ENCODE data around the gene APBA2. TPM values are rescaled to one million over a fixed set of nuclear protein-coding genes. Genes with fewer than 3 reads are reported as not detected.

The APBA2 gene
- total RNA-seq, 4 donors from 2014 or later: 2.3 to 15.0 (median 4.6) TPM; not detected in 1

DNA sequence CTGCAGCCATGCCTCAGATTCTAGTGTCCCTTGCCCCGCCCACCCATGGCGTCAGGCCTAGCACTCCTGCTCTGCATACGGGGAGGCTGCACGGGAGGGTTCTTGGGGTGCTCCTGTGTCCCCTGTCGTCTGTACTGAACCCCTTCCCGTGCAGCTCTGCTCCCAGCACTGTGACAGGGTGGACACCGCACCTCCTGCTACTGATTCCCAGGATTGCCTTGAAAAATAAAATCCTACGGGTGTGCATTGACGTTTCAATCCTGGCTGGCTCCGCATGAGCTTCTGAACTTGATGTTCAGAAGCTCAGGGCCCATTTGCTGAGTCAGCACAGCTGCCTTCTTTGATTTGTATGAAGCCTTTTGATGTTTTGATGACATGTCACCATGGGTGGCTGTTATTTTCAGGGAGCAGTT lies 176.4 kb downstream of the APBA2 start:
- no peak for TF ChIP-seq POLR2A (IDR thresholded peaks at IDR 0.05)
- TF ChIP-seq, protein P1, sequence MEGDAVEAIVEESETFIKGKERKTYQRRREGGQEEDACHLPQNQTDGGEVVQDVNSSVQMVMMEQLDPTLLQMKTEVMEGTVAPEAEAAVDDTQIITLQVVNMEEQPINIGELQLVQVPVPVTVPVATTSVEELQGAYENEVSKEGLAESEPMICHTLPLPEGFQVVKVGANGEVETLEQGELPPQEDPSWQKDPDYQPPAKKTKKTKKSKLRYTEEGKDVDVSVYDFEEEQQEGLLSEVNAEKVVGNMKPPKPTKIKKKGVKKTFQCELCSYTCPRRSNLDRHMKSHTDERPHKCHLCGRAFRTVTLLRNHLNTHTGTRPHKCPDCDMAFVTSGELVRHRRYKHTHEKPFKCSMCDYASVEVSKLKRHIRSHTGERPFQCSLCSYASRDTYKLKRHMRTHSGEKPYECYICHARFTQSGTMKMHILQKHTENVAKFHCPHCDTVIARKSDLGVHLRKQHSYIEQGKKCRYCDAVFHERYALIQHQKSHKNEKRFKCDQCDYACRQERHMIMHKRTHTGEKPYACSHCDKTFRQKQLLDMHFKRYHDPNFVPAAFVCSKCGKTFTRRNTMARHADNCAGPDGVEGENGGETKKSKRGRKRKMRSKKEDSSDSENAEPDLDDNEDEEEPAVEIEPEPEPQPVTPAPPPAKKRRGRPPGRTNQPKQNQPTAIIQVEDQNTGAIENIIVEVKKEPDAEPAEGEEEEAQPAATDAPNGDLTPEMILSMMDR (IDR thresholded peaks at IDR 0.05): no peak
- intact Hi-C loops (cut with DNase I; ENCODE audit: low total_unique reads): no loop called here
- no peak for DNase-seq

DNA sequence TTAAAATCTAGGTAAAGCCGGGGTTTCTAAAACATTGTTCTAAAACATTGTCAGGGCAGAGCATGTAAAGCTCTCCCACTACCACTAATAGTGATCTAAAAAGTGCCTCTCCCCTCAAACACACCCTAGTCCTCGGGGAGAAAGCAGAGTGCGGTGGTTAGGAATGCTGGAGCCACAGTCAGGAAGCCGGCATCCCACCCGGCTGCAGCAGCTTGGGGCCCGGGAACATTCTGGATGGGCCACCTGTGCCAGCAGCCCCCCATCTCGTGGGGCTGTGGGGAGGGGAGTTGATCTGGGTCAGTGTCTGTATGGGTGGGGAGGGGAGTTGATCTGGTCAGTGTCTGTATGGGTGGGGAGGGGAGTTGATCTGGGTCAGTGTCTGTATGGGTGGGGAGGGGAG lies 176.9 kb downstream of the APBA2 start:
- TF ChIP-seq, protein P1 (IDR thresholded peaks at IDR 0.05): no peak
- TF ChIP-seq POLR2A (IDR thresholded peaks at IDR 0.05): no peak
- Histone ChIP-seq H3K27me3 (no peaks in the 10 kb centered on the region), H3K4me3 (no peak overlapping the region), H3K4me1 (no peaks in the 10 kb centered on the region), H3K9me3 (no peaks in the 10 kb centered on the region), H3K27ac (no peak overlapping the region), H3K36me3 (no peaks in the 10 kb centered on the region)
- intact Hi-C loops (cut with DNase I; ENCODE audit: low total_unique reads): no loop called here
- no peak for DNase-seq

More for the DNA sequence above, 176.4 kb downstream of the APBA2 start:
- Histone ChIP-seq H3K36me3 (no peaks in the 10 kb centered on the region), H3K4me1 (no peaks in the 10 kb centered on the region), H3K4me3 (no peak overlapping the region), H3K9me3 (no peaks in the 10 kb centered on the region), H3K27ac (no peak overlapping the region), H3K27me3 (no peaks in the 10 kb centered on the region)

DNA sequence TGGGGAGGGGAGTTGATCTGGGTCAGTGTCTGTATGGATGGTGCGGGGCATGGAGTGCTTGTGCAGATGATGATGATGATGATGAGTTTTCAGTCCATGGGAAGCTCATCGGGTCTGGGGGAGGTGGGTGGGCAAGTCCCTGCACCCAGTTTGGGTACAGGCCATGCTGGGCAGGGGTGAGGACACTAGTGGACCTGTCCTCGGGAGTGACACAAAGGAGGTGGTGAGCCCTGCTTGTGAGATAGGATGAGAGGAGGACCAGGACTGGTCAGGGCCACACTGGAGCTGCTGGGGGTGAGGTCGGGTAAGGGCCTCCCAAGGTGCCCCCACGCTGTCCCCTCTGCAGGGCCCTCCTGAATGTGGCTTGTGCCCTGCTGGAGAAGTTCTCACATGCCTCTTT lies 177.9 kb downstream of the APBA2 start:
- TF ChIP-seq POLR2A (IDR thresholded peaks at IDR 0.05): no peak
- TF ChIP-seq, protein P1 (IDR thresholded peaks at IDR 0.05): no peak
- no peaks in the 10 kb centered on the region for H3K36me3 ChIP-seq
- no peak for DNase-seq

DNA sequence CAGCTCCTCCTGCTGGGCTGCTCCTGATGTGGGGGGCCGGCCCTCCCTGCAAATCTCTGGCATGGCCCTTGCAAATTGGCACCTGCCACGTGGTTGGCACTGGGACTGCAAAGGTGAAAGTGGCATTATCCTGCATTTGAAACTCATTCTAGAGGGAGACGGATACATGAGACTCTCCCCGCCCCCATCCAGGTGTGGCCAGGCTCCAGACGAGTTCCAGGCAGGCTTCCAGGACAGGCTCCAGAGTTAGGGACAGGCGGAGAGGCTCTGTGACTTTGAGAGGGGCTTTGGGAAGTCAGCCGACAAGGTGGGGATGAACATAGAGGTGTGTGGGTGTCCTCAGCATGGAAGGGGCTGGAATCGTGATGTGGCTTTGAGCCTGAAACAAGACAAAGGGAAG lies 178.5 kb downstream of the APBA2 start:
- DNase-seq: no peak
- Histone ChIP-seq H3K4me3 (no peak overlapping the region), H3K27ac (no peak overlapping the region), H3K4me1 (no peaks in the 10 kb centered on the region), H3K27me3 (no peaks in the 10 kb centered on the region), H3K9me3 (no peaks in the 10 kb centered on the region), H3K36me3 (no peaks in the 10 kb centered on the region)
- TF ChIP-seq POLR2A (IDR thresholded peaks at IDR 0.05): no peak
- TF ChIP-seq, protein P1 (IDR thresholded peaks at IDR 0.05): no peak
- intact Hi-C loops (cut with DNase I; ENCODE audit: low total_unique reads): no loop called here

More for the DNA sequence above, 177.9 kb downstream of the APBA2 start:
- intact Hi-C loops (cut with DNase I; ENCODE audit: low total_unique reads): no loop called here
- Histone ChIP-seq H3K4me1 (no peaks in the 10 kb centered on the region), H3K27me3 (no peaks in the 10 kb centered on the region), H3K27ac (no peak overlapping the region), H3K9me3 (no peaks in the 10 kb centered on the region), H3K4me3 (no peak overlapping the region)

DNA sequence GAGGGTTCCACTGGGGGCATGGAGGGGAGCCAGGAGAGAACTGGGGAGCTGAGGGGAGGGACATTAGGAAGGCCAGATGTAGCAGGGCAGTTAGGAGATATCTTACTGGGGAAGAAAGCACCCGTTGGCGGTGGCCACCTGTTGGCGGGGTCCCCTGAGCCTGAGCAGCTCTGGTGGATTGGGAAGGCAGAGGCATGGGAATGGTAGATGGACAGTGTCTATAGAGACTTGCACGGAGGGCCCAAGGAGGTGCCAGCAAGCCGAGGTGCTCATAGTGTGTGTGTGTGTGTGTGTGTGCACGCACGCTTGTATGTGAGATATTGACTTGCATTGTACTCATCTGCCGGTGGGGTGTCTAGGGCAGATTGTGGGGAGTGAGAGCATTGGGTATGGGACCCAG lies 179.0 kb downstream of the APBA2 start:
- no peak overlapping the region for H3K4me3 ChIP-seq
- H3K27ac ChIP-seq: no peak overlapping the region
- DNase-seq: no peak
- intact Hi-C loops (cut with DNase I; ENCODE audit: low total_unique reads): no loop called here
- TF ChIP-seq POLR2A (IDR thresholded peaks at IDR 0.05): no peak
- TF ChIP-seq, protein P1 (IDR thresholded peaks at IDR 0.05): no peak
- H3K36me3 ChIP-seq: no peaks in the 10 kb centered on the region
- H3K4me1 ChIP-seq: no peaks in the 10 kb centered on the region
- H3K9me3 ChIP-seq: no peaks in the 10 kb centered on the region
- H3K27me3 ChIP-seq: no peaks in the 10 kb centered on the region
